ENCODE data around the gene TTC4. TPM values are rescaled to one million over a fixed set of nuclear protein-coding genes. Genes with fewer than 3 reads are reported as not detected.

TTC4 gene
- polyA plus RNA-seq, 3 donors, result 31.3 to 35.8 (median 35.2) TPM

DNA sequence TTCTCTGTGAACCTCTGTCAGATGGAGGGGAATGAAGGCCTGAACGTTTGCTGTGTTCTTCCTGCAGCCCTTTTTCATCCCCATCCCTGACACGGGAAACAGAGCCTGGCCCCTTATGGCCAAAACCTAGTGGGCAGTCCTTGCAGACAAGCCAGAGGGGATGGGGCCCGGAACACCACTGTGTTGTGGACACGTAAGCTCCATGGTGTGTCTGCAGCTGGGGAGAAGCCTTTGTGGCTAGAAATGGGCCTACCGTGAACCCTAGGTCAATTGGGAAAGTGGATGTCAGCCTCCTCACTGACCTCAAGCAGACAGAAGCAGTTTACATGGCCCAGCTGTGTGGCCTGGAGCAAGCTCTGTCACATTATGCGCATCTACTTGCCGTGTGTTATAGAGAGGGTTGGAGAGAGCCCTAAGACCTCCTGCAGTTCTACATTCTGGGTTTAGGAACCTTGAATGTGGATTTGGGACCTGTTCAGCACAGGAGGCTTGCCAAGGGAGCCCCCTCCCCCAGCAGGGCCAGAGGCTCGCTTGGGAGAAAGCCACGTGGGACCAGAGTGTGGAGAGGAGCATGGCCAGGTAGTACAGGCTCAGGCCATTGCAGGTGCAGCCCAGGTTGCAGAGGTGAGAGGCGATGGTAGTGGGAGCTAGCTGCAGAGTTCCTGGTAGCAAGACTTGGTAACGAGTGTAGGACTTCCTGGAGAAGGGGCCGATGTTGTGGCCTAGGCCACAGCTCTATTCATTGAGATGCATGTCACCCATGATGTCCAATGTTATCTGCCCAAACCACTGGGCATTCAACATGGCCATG lies 28.0 kb downstream of the TTC4 start:
- no peak for DNase-seq

GRCh38 chr1:54744696-54745095 lies 29.0 kb downstream of the TTC4 start:
- DNase-seq, result no peak

DNA sequence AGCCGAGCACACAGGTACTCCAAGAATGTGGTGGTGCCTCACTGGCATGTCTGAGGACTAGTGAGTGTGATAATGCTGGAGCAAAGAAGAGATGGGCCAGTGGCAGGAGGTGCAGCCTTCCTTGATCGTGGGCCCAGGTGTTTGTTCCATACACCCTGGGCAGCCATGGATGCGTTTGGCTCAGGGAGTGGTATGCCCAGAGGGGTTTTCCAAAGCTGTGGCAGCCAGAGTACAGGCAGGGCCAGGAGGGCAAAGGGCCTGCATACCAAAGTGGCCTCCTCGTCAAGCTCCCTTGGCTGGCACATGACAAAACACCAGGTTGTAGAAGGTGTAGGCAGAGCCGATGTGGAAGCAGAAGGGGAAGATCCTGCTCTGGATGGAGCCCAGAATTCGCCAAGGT lies 29.6 kb downstream of the TTC4 start:
- no peak for DNase-seq

- no peak for DNase-seq
Observed at GRCh38 chr1:54745864-54746263, 30.2 kb downstream of the TTC4 start.

GRCh38 chr1:54748094-54748835 lies 32.6 kb downstream of the TTC4 start:
- no peak for DNase-seq

DNA sequence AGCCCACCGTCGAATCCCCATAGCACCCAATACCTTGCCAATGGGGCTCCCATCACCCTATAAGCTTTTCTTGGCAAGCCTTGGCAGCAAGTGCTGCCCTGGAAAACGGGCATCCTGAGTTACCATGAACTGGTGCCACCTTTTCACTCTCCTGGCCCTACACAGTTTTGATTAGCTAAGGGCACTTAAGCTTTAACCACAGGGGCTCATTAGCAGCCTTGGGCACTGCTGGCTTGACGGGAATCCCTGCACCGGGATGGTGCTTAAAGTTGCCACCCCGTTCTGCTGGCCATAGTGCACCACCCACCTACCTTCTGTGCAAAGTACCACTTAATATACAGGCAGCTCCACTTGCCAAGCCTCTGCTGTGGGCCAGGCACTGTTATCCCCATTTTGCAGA lies 34.9 kb downstream of the TTC4 start:
- DNase-seq, result no peak

DNA sequence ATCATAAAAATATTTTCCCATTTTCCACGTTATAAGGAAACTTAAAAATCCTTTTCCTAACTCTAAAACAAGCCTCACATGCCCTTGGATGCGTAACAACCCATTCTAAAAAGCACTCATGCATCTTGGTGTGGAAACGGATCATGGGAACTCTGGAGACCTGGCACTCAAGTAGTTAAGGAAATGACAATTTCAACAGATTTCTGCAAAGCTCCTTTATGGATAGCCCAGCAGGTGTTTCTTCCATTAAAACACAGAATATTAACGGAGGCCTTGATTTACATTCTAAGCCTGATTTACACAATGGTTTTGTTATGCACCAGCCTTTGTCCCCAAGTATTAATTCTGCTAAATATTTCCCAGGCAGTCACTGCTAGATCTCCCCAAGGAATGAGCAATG lies 35.8 kb downstream of the TTC4 start:
- DNase-seq, result no peak

DNA sequence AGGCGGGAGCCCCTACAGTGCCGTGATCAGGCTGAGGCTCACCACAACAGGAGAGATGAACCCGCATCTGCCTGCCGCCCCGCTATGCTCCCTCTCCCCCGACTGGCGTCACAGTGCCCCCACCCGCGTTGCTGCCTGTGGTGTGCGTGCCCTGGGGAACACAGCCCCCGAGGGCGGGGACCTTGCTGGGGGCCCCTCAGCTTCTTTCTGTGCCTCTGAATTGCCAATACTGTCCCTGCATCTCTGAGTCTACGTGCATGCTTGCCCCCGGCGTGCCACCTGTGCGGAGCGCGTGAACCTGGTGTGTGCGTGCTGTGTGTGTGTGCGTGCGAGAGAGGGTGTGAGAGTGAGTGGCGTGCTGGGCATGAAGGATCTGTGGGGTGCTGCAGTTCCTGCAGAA lies 38.4 kb downstream of the TTC4 start:
- DNase-seq, result no peak

GRCh38 chr1:54754486-54755285 lies 39.0 kb downstream of the TTC4 start:
- DNase-seq, result no peak

GRCh38 chr1:54757833-54758232 lies 42.2 kb downstream of the TTC4 start:
- DNase-seq, result no peak

DNA sequence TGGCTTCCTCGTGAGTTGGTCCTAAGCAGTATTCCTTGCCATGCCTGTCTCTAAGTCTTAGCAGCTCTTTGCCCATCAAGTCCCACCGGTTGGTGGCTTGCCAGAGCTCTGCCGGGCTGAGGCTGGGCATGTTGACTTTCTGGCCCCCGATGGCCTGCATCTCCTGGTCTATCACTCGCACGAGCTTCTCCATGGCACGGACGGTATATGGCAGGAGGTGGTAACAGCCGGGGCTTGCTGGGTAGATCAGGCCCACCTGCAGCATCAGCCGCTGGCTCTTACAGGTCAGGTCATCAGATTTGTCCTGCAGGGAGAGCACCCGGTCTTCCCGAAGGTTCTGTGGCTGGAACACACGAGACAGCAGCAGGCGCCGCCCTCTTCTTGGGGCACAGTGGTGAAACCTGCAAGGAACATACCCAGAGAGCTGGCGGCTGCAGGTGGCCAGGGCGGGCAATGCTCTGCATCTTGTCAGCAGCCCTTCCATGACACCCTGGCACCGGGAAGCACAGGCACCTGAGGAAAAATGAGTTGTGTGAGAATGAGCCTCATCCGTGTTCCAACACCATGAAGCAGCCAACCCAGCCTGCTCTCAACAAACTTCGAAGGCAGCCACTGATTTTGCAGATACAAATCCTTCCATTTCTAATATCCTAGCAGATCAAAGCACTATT lies 43.2 kb downstream of the TTC4 start:
- DNase-seq, result no peak

DNA sequence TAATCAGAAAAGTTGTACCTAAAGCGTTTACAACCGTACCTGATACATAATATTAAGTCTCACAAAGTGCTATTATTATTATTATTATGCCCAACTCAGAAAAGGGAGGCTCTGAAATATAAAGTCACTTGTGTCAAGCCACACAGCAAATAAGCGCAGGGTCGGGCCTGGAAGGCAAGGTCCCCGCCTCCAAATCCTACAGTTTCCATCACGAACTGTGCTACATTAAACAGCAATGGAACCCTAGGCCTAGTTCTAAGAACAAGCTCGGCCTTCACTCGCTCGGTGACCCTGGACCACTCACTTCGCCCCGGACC lies 48.1 kb downstream of the TTC4 start:
- DNase-seq, result no peak

GRCh38 chr1:54764133-54764921 lies 48.7 kb downstream of the TTC4 start, which contains the start of gene PARS2:
Gene PARS2, minus strand, starts transcription at chr1:54764523. Its CDS starts 5,362 bp downstream, at chr1:54759161.
- peak; percentile 100 for DNase-seq

- no peak for DNase-seq
Observed at GRCh38 chr1:54764922-54765561, 49.4 kb downstream of the TTC4 start.

- DNase-seq, result no peak
Observed at GRCh38 chr1:54766726-54767125, 51.1 kb downstream of the TTC4 start.

DNA sequence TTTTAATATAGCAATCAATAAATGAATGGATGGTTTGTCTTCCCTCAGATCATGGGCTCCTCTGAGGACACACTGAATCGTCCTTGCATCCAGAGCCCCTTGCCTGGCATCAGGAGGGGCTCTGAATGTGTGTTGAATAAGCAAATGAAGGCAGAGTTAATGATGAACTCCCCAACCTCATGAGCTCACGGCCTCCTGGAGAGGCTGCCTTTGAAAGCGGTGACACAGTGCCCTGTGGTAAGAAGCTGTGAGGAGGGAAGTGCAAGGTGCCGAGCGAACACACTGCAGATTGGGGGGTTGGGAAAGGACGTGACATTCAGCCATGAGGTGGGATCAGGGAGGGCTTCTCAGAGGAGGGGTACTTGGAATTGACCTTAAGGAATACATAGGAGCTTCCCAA lies 51.9 kb downstream of the TTC4 start:
- no peak for DNase-seq

- no peak for DNase-seq
Observed at GRCh38 chr1:54768093-54768492, 52.4 kb downstream of the TTC4 start.

DNA sequence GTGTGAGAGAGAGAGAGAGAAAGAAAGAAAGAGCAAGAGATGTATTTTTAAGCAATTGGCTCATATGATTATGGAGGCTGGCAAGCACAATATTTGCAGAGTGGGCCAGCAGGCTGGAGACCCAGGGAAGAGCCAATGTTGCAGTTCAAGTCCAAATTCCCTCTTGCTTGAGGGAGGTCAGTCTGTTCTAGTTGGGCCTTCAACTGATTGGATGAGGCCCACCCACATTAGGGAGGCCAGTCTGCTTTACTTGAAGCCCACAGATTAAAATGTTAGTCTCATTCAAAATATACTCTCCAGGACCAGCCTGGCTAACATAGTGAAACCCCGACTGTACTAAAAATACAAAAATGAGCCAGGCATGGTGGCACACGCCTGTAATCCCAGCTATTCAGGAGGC lies 57.3 kb downstream of the TTC4 start:
- no peak for DNase-seq

DNA sequence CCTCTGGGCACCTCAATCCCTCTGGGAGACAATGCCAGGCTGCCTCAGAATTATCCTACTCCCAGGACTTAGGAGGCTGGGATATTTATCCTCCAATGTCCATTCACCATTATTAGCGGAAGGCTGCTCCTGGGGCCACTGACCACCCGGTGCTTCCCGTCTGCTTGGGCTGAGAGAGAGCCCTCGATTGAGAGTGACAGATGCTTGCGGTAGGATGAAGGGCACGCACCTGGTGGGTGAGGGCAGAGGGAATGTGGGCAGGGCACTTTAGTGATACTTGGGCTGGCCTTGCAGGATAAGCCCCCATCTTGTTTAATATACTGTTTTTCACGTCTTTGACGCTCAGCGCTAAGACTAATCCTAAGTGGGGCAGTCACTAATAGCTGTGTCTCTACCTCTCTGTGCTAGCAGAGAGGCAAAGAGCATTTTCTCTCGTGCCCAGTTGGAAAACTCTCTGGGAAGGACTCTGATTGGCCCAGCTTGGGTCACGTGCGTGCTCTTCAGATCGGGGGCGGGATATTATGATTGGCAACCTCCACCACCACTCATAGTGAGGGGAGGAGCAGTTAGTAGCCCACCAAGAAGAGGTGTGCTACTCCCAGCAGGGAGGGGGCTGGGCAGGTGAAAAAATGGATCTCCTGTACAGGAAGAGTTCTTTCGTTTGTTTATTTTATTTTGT lies 59.3 kb downstream of the TTC4 start:
- DNase-seq, result no peak

All from renal pelvis (tissue), 4 donors.